H9 (cell line): ENCODE measurements around the gene ANK2. TPM values are rescaled to one million over a fixed set of nuclear protein-coding genes. Genes with fewer than 3 reads are reported as not detected.

Experiments
- DNase-seq: peaks from one replicate; pipeline ENCODE4 v3.0.0-alpha.2; 2017
- H2AFZ ChIP-seq: one replicate; pipeline ENCODE4 v1.6.1; 2013; ENCODE audit warnings: mild to moderate bottlenecking, low read length, control low read depth, moderate library complexity
- H2AK5ac ChIP-seq: 2 replicates; pipeline ENCODE4 v1.6.1; 2013; ENCODE audit warnings: low read length, control low read depth, mixed read lengths; ENCODE audit not compliant: insufficient read length
- H2BK120ac ChIP-seq: one replicate; pipeline ENCODE4 v1.6.1; 2013; ENCODE audit warnings: low read depth, mild to moderate bottlenecking, low read length, control low read depth, inconsistent platforms; ENCODE audit not compliant: poor library complexity, severe bottlenecking
- H2BK12ac ChIP-seq: 2 replicates; pipeline ENCODE4 v1.6.1; 2013; ENCODE audit warnings: low read length, control low read depth, mixed read lengths, low read depth; ENCODE audit not compliant: insufficient read length
- H2BK15ac ChIP-seq: 2 replicates; pipeline ENCODE4 v1.6.1; 2013; ENCODE audit warnings: low read depth, low read length, control low read depth
- H2BK20ac ChIP-seq: one replicate; pipeline ENCODE4 v1.6.1; 2013; ENCODE audit warnings: low read depth, mild to moderate bottlenecking, low read length, control low read depth, inconsistent platforms; ENCODE audit not compliant: poor library complexity, severe bottlenecking
- H2BK5ac ChIP-seq: 2 replicates; pipeline ENCODE4 v1.6.1; 2013; ENCODE audit warnings: low read length, control low read depth, mixed read lengths; ENCODE audit not compliant: insufficient read length
- H3K14ac ChIP-seq: 2 replicates; pipeline ENCODE4 v1.6.1; 2013; ENCODE audit warnings: low read length, control low read depth; ENCODE audit not compliant: insufficient read depth
- H3K18ac ChIP-seq: 2 replicates; pipeline ENCODE4 v1.6.1; 2013; ENCODE audit warnings: low read depth, mild to moderate bottlenecking, mixed read lengths, low read length, control low read depth; ENCODE audit not compliant: insufficient read length
- H3K23ac ChIP-seq: 2 replicates; pipeline ENCODE4 v1.6.1; 2013; ENCODE audit warnings: low read length, control low read depth, mixed read lengths, low read depth; ENCODE audit not compliant: insufficient read length
- H3K23me2 ChIP-seq: 2 replicates; pipeline ENCODE4 v1.6.1; 2013; ENCODE audit warnings: low read depth, mild to moderate bottlenecking, mixed read lengths, low read length, control low read depth; ENCODE audit not compliant: insufficient read length, poor library complexity, severe bottlenecking
- H3K27ac ChIP-seq: 2 replicates; pipeline ENCODE4 v1.5.1; 2013; ENCODE audit warnings: low read length, control low read depth, mixed read lengths, low read depth; ENCODE audit not compliant: insufficient read length
- H3K27me3 ChIP-seq: 2 replicates; pipeline ENCODE4 v1.6.1; 2013; ENCODE audit warnings: low read length, control low read depth, inconsistent platforms; ENCODE audit not compliant: insufficient read depth
- H3K4ac ChIP-seq: 2 replicates; pipeline ENCODE4 v1.6.1; 2013; ENCODE audit warnings: low read depth, mild to moderate bottlenecking, control low read depth, inconsistent platforms, low read length, moderate library complexity
- H3K4me1 ChIP-seq: 2 replicates; pipeline ENCODE4 v1.6.1; 2013; ENCODE audit warnings: low read length, control low read depth, inconsistent platforms; ENCODE audit not compliant: insufficient read depth
- H3K4me2 ChIP-seq: 2 replicates; pipeline ENCODE4 v1.6.1; 2013; ENCODE audit warnings: low read length, control low read depth, mixed read lengths; ENCODE audit not compliant: insufficient read length, insufficient read depth
- H3K56ac ChIP-seq: 2 replicates; pipeline ENCODE4 v1.6.1; 2013; ENCODE audit warnings: low read depth, mild to moderate bottlenecking, mixed read lengths, low read length, control low read depth; ENCODE audit not compliant: insufficient read length
- H3K79me1 ChIP-seq: 2 replicates; pipeline ENCODE4 v1.6.1; 2013; ENCODE audit warnings: low read depth, mild to moderate bottlenecking, moderate library complexity, low read length, control low read depth, inconsistent platforms; ENCODE audit not compliant: insufficient read depth, poor library complexity, severe bottlenecking
- H3K79me2 ChIP-seq: 2 replicates; pipeline ENCODE4 v1.6.1; 2013; ENCODE audit warnings: low read length, control low read depth, inconsistent platforms; ENCODE audit not compliant: insufficient read depth
- H3K9ac ChIP-seq: 2 replicates; pipeline ENCODE4 v1.6.1; 2013; ENCODE audit warnings: low read length, control low read depth, mixed read lengths; ENCODE audit not compliant: insufficient read length; ENCODE audit errors: extremely low read depth
- H3K9me3 ChIP-seq: one replicate; pipeline ENCODE4 v1.6.1; 2013; ENCODE audit warnings: low read depth, low read length, inconsistent platforms; ENCODE audit not compliant: control insufficient read depth
- H3T11ph ChIP-seq: one replicate; pipeline ENCODE4 v1.6.1; 2013; ENCODE audit warnings: mild to moderate bottlenecking, low read length, control low read depth, inconsistent platforms
- H4K20me1 ChIP-seq: one replicate; pipeline ENCODE4 v1.6.1; 2013; ENCODE audit not compliant: control insufficient read depth, insufficient read length, insufficient read depth
- H4K5ac ChIP-seq: 2 replicates; pipeline ENCODE4 v1.6.1; 2013; ENCODE audit warnings: low read depth, mild to moderate bottlenecking, mixed read lengths, low read length, control low read depth; ENCODE audit not compliant: insufficient read length
- H4K8ac ChIP-seq: replicated peaks from 2 replicates; pipeline ENCODE4 v1.6.1; 2013; ENCODE audit warnings: low read length, control low read depth, mixed read lengths, low read depth; ENCODE audit not compliant: insufficient read length
- H4K91ac ChIP-seq: 2 replicates; pipeline ENCODE4 v1.6.1; 2013; ENCODE audit warnings: low read depth, mild to moderate bottlenecking, moderate library complexity, mixed read lengths, low read length, control low read depth; ENCODE audit not compliant: insufficient read length
- H3K27ac Mint-ChIP-seq, 3 experiments: 2 replicates in 2 of 3; 3 replicates in 1 of 3; pipeline ENCODE4 v1.8.0; 2020 to 2021; ENCODE audit warnings: mixed read lengths in 3 of 3, mild to moderate bottlenecking in 1 of 3, moderate library complexity in 1 of 3
- H3K27me3 Mint-ChIP-seq: 2 replicates; pipeline ENCODE4 v1.8.0; 2021; ENCODE audit warnings: low read depth, mild to moderate bottlenecking, moderate library complexity, mixed read lengths
- H3K36me3 Mint-ChIP-seq, 3 experiments: 2 replicates in 2 of 3; 3 replicates in 1 of 3; pipeline ENCODE4 v1.8.0; 2020 to 2021; ENCODE audit warnings: low read depth in 3 of 3, mixed read lengths in 3 of 3; ENCODE audit not compliant: insufficient read depth in 1 of 3
- H3K4me1 Mint-ChIP-seq, 2 experiments: 2 replicates each; pipeline ENCODE4 v1.8.0; 2020; ENCODE audit warnings: mixed read lengths in 2 of 2
- H3K4me3 Mint-ChIP-seq, 2 experiments: 2 replicates in 1 of 2; 3 replicates in 1 of 2; pipeline ENCODE4 v1.8.0; 2020 to 2021; ENCODE audit warnings: mild to moderate bottlenecking in 2 of 2, mixed read lengths in 2 of 2, moderate library complexity in 1 of 2
- H3K9me3 Mint-ChIP-seq, 2 experiments: 2 replicates in 1 of 2; 3 replicates in 1 of 2; pipeline ENCODE4 v1.8.0; 2020; ENCODE audit warnings: mild to moderate bottlenecking in 2 of 2, mixed read lengths in 2 of 2, moderate library complexity in 1 of 2
- WGBS: extraction: QIAGEN DNeasy Blood & Tissue Kit; methylation state at CpG from one replicate; pipeline ENCODE4 v1.1.7; 2013; ENCODE audit warnings: missing lambda C conversion rate, low lambda C conversion rate, mixed read lengths; ENCODE audit not compliant: insufficient read length; ENCODE audit errors: extremely low coverage; 5-methylcytosine and 5-hydroxymethylcytosine counted together
- total RNA-seq: library from RNA; stranded (reverse); gene quantifications from 2 replicates; pipeline ENCODE4 v1.2.1, GENCODE V29; 2021
- TF ChIP-seq, protein P1 (sequence below): fragments of 200-600 bp; sonication (generic); conservative IDR thresholded peaks from 3 replicates; pipeline ENCODE4 v1.8.0; 2021; ENCODE audit warnings: antibody characterized with exemption, mild to moderate bottlenecking

ANK2 gene
- total RNA-seq, 1 experiment from 2014 or later: 36.8 TPM

- Histone ChIP-seq H4K8ac (no peak overlapping the region), H3K4me1 (no peaks in the 10 kb centered on the region), H3T11ph (no peak overlapping the region), H3K79me1 (no peaks in the 10 kb centered on the region), H3K9me3 (no peaks in the 10 kb centered on the region), H2BK120ac (no peak overlapping the region), H3K23me2 (no peaks in the 10 kb centered on the region), H3K27me3 (no peaks in the 10 kb centered on the region), H3K27ac (no peak overlapping the region), H3K23ac (no peak overlapping the region), H3K14ac (no peak overlapping the region), H3K4ac (no peak overlapping the region), H2BK12ac (no peak overlapping the region), H2BK20ac (no peak overlapping the region), H2AK5ac (no peak overlapping the region), H3K9ac (no peak overlapping the region), H4K5ac (no peak overlapping the region), H4K20me1 (no peaks in the 10 kb centered on the region), H2BK5ac (no peak overlapping the region), H3K4me2 (no peak overlapping the region), H4K91ac (no peak overlapping the region), H2AFZ (no peak overlapping the region), H3K56ac (no peak overlapping the region), H2BK15ac (no peak overlapping the region), H3K79me2 (no peaks in the 10 kb centered on the region), H3K18ac (no peak overlapping the region)
- TF ChIP-seq, protein P1, sequence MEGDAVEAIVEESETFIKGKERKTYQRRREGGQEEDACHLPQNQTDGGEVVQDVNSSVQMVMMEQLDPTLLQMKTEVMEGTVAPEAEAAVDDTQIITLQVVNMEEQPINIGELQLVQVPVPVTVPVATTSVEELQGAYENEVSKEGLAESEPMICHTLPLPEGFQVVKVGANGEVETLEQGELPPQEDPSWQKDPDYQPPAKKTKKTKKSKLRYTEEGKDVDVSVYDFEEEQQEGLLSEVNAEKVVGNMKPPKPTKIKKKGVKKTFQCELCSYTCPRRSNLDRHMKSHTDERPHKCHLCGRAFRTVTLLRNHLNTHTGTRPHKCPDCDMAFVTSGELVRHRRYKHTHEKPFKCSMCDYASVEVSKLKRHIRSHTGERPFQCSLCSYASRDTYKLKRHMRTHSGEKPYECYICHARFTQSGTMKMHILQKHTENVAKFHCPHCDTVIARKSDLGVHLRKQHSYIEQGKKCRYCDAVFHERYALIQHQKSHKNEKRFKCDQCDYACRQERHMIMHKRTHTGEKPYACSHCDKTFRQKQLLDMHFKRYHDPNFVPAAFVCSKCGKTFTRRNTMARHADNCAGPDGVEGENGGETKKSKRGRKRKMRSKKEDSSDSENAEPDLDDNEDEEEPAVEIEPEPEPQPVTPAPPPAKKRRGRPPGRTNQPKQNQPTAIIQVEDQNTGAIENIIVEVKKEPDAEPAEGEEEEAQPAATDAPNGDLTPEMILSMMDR: peak; percentile 38; the same call in 2 of the 3 replicates
- Mint-ChIP-seq H3K27me3 (no peaks in the 10 kb centered on the region), H3K4me1 (peaks cover 4 to 16% of the 10 kb centered on the region in 2 experiments; a peak in 3 of 4 replicates), H3K9me3 (no peaks in the 10 kb centered on the region), H3K27ac (no peak overlapping the region), H3K36me3 (no peaks in the 10 kb centered on the region), H3K4me3 (no peak overlapping the region)
- whole genome bisulfite sequencing: no CpG with 5 or more reads among the region's 2 CpGs
- DNase-seq: no peak
Observed at GRCh38 chr4:113222471-113222870, 173.0 kb downstream of the ANK2 start.
